ENCODE results near the gene RUSC2. TPM values are rescaled to one million over a fixed set of nuclear protein-coding genes. Genes with fewer than 3 reads are reported as not detected.

RUSC2 gene
- total RNA-seq, 1 donor from 2014 or later, result 67.1 TPM

- no peaks in the 10 kb centered on the region for H3K27me3 Mint-ChIP-seq (ENCODE audit: unreplicated experiment)
- no peak for DNase-seq (ENCODE audit: extremely low spot score, unreplicated experiment)
- no peak overlapping the region for H3K4me3 Mint-ChIP-seq (ENCODE audit: unreplicated experiment)
- H3K4me1 Mint-ChIP-seq (ENCODE audit: unreplicated experiment), result peaks cover 35% of the 10 kb centered on the region
- H3K27ac Mint-ChIP-seq (ENCODE audit: unreplicated experiment), result peak overlapping the region; percentile 50
- TF ChIP-seq CTCF (IDR thresholded peaks at IDR 0.05), result no peak
- peaks cover 12% of the 10 kb centered on the region for H3K9me3 Mint-ChIP-seq (ENCODE audit: unreplicated experiment)
- peaks cover 27% of the 10 kb centered on the region for H3K36me3 Mint-ChIP-seq (ENCODE audit: unreplicated experiment)
Observed at GRCh38 chr9:35501946-35502345, 12.0 kb downstream of the RUSC2 start.

- Mint-ChIP-seq H3K36me3 (ENCODE audit: unreplicated experiment) (peaks cover 23% of the 10 kb centered on the region), H3K27me3 (ENCODE audit: unreplicated experiment) (no peaks in the 10 kb centered on the region), H3K4me1 (ENCODE audit: unreplicated experiment) (peaks cover 55% of the 10 kb centered on the region), H3K9me3 (ENCODE audit: unreplicated experiment) (peaks cover 15% of the 10 kb centered on the region), H3K27ac (ENCODE audit: unreplicated experiment) (no peak overlapping the region), H3K4me3 (ENCODE audit: unreplicated experiment) (no peak overlapping the region)
- no peak for TF ChIP-seq CTCF (IDR thresholded peaks at IDR 0.05)
- DNase-seq (ENCODE audit: extremely low spot score, unreplicated experiment), result no peak
Observed at GRCh38 chr9:35506359-35506758, 16.4 kb downstream of the RUSC2 start.

DNA sequence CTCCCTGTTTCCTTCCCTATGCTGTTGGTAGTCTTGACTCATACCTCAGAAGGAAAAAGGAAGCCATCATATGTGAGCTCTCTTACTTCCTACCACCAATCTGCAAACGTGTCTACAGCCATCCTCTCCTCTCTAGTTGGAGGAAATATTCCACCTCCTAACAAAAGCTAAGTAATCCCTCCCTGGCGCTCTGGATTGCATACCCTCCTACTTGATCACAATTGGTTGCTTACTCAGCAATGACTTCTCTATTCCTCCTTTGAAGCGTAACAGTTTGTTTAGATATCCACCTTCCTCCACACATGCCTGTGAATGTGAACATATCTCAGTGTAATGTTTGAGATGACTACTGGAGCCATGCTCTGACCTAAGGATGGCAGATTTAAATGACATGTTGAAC is 18.2 kb downstream of the RUSC2 start:
- H3K4me3 Mint-ChIP-seq (ENCODE audit: unreplicated experiment), result no peak overlapping the region
- TF ChIP-seq CTCF (IDR thresholded peaks at IDR 0.05), result no peak
- H3K9me3 Mint-ChIP-seq (ENCODE audit: unreplicated experiment), result peaks cover 15% of the 10 kb centered on the region
- H3K27ac Mint-ChIP-seq (ENCODE audit: unreplicated experiment), result peak overlapping the region; percentile 95
- H3K4me1 Mint-ChIP-seq (ENCODE audit: unreplicated experiment), result peaks cover 65% of the 10 kb centered on the region
- H3K36me3 Mint-ChIP-seq (ENCODE audit: unreplicated experiment), result peaks cover 19% of the 10 kb centered on the region
- DNase-seq (ENCODE audit: extremely low spot score, unreplicated experiment), result no peak
- H3K27me3 Mint-ChIP-seq (ENCODE audit: unreplicated experiment), result no peaks in the 10 kb centered on the region

- Mint-ChIP-seq H3K9me3 (ENCODE audit: unreplicated experiment) (peaks cover 13% of the 10 kb centered on the region), H3K36me3 (ENCODE audit: unreplicated experiment) (peaks cover 16% of the 10 kb centered on the region), H3K4me3 (ENCODE audit: unreplicated experiment) (peak overlapping the region; percentile 52), H3K4me1 (ENCODE audit: unreplicated experiment) (peaks cover 78% of the 10 kb centered on the region), H3K27ac (ENCODE audit: unreplicated experiment) (peak overlapping the region; percentile 95), H3K27me3 (ENCODE audit: unreplicated experiment) (no peaks in the 10 kb centered on the region)
- TF ChIP-seq CTCF (IDR thresholded peaks at IDR 0.05), result no peak
- no peak for DNase-seq (ENCODE audit: extremely low spot score, unreplicated experiment)
Observed at GRCh38 chr9:35510383-35510753, 20.5 kb downstream of the RUSC2 start.

- Mint-ChIP-seq H3K4me1 (ENCODE audit: unreplicated experiment) (peaks cover 79% of the 10 kb centered on the region), H3K27ac (ENCODE audit: unreplicated experiment) (peak overlapping the region; percentile 95), H3K4me3 (ENCODE audit: unreplicated experiment) (peak overlapping the region; percentile 52), H3K9me3 (ENCODE audit: unreplicated experiment) (peaks cover 13% of the 10 kb centered on the region), H3K36me3 (ENCODE audit: unreplicated experiment) (peaks cover 16% of the 10 kb centered on the region), H3K27me3 (ENCODE audit: unreplicated experiment) (no peaks in the 10 kb centered on the region)
- TF ChIP-seq CTCF (IDR thresholded peaks at IDR 0.05), result peak; percentile 16
- DNase-seq (ENCODE audit: extremely low spot score, unreplicated experiment), result peak; percentile 88
Observed at GRCh38 chr9:35510754-35511428, 21.0 kb downstream of the RUSC2 start.

All from osteocyte (in vitro differentiated cells).